Islet precursor cell (in vitro differentiated cells): ENCODE measurements around the gene CAST.
"Not testable (repeated sequence)": the region's sequence is repeated elsewhere in the genome, so short reads cannot be mapped to it uniquely, and the experiment has no call there.

Source experiments
- DNase-seq: peaks from one replicate; pipeline ENCODE4 v3.0.0-alpha.2; 2018

Gene CAST

GRCh38 chr5:96714951-96715451 is 52.8 kb downstream of the CAST start:
- DNase-seq, result no peak

GRCh38 chr5:96716007-96716406 is 53.8 kb downstream of the CAST start:
- no peak for DNase-seq

- no peak for DNase-seq
Observed at GRCh38 chr5:96716716-96717115, 54.5 kb downstream of the CAST start.

- no peak for DNase-seq
Observed at GRCh38 chr5:96717874-96718273, 55.7 kb downstream of the CAST start.

- no peak for DNase-seq
Observed at GRCh38 chr5:96718635-96719077, 56.5 kb downstream of the CAST start.

- DNase-seq, result no peak
Observed at GRCh38 chr5:96720408-96720807, 58.2 kb downstream of the CAST start.

- no peak for DNase-seq
Observed at GRCh38 chr5:96721351-96721977, 59.3 kb downstream of the CAST start.

- DNase-seq, result no peak
Observed at GRCh38 chr5:96725257-96725656, 63.1 kb downstream of the CAST start.

GRCh38 chr5:96726802-96727201 is 64.6 kb downstream of the CAST start:
- no peak for DNase-seq

GRCh38 chr5:96729156-96729555 is 67.0 kb downstream of the CAST start:
- DNase-seq, result no peak

- no peak for DNase-seq
Observed at GRCh38 chr5:96730586-96730985, 68.4 kb downstream of the CAST start.

GRCh38 chr5:96733771-96734500 is 71.8 kb downstream of the CAST start:
- peak; percentile 84 for DNase-seq

- DNase-seq, result no peak
Observed at GRCh38 chr5:96734871-96735325, 72.7 kb downstream of the CAST start.

GRCh38 chr5:96736937-96737336 is 74.8 kb downstream of the CAST start:
- DNase-seq, result no peak

- no peak for DNase-seq
Observed at GRCh38 chr5:96741106-96741505, 78.9 kb downstream of the CAST start.

GRCh38 chr5:96741891-96742309 is 79.7 kb downstream of the CAST start:
- no peak for DNase-seq

GRCh38 chr5:96742538-96742937 is 80.4 kb downstream of the CAST start:
- no peak for DNase-seq

- DNase-seq, result no peak
Observed at GRCh38 chr5:96743065-96743768, 81.0 kb downstream of the CAST start.

GRCh38 chr5:96743805-96744204 is 81.6 kb downstream of the CAST start:
- no peak for DNase-seq

- not testable (repeated sequence) for DNase-seq
Observed at GRCh38 chr5:96744218-96744617, 82.0 kb downstream of the CAST start.

- no peak for DNase-seq
Observed at GRCh38 chr5:96745025-96745424, 82.8 kb downstream of the CAST start.

GRCh38 chr5:96745844-96746531 is 83.8 kb downstream of the CAST start:
- peak; percentile 85 for DNase-seq

- DNase-seq, result no peak
Observed at GRCh38 chr5:96747720-96748119, 85.5 kb downstream of the CAST start.
